Measurements from ENCODE around the gene DYNC1I1.

Gene DYNC1I1

GRCh38 chr7:96041171-96041570 is 268.8 kb downstream of the DYNC1I1 start:
- H3K9ac ChIP-seq (ENCODE audit: low read length in 5 of 5): no peak overlapping the region
- H3K27ac ChIP-seq (ENCODE audit: low read depth, low read length): no peak overlapping the region
- H3K27me3 ChIP-seq (ENCODE audit: control insufficient read depth in 5 of 5, insufficient read depth in 4 of 5, low read length in 5 of 5): no peaks in the 10 kb centered on the region
- no peak overlapping the region for H3K4me3 ChIP-seq (ENCODE audit: low read depth in 1 of 5, low read length in 5 of 5)
- no peaks in the 10 kb centered on the region for H3K36me3 ChIP-seq (ENCODE audit: control insufficient read depth in 5 of 5, insufficient read depth in 5 of 5, low read length in 5 of 5)
- H3K9me3 ChIP-seq (ENCODE audit: control insufficient read depth in 5 of 5, low read length in 5 of 5): no peaks in the 10 kb centered on the region
- no peaks in the 10 kb centered on the region for H3K4me1 ChIP-seq (ENCODE audit: control insufficient read depth in 5 of 5, insufficient read depth in 5 of 5, low read length in 5 of 5)

GRCh38 chr7:96045181-96045580 is 272.8 kb downstream of the DYNC1I1 start:
- Histone ChIP-seq H3K4me3 (ENCODE audit: low read depth in 1 of 5, low read length in 5 of 5) (no peak overlapping the region), H3K27me3 (ENCODE audit: control insufficient read depth in 5 of 5, insufficient read depth in 4 of 5, low read length in 5 of 5) (no peaks in the 10 kb centered on the region), H3K36me3 (ENCODE audit: control insufficient read depth in 5 of 5, insufficient read depth in 5 of 5, low read length in 5 of 5) (no peaks in the 10 kb centered on the region), H3K9ac (ENCODE audit: low read length in 5 of 5) (no peak overlapping the region), H3K9me3 (ENCODE audit: control insufficient read depth in 5 of 5, low read length in 5 of 5) (no peaks in the 10 kb centered on the region), H3K4me1 (ENCODE audit: control insufficient read depth in 5 of 5, insufficient read depth in 5 of 5, low read length in 5 of 5) (no peaks in the 10 kb centered on the region), H3K27ac (ENCODE audit: low read depth, low read length) (no peak overlapping the region)

GRCh38 chr7:96045919-96046318 is 273.6 kb downstream of the DYNC1I1 start:
- no peaks in the 10 kb centered on the region for H3K4me1 ChIP-seq (ENCODE audit: control insufficient read depth in 5 of 5, insufficient read depth in 5 of 5, low read length in 5 of 5)
- H3K36me3 ChIP-seq (ENCODE audit: control insufficient read depth in 5 of 5, insufficient read depth in 5 of 5, low read length in 5 of 5): no peaks in the 10 kb centered on the region
- no peak overlapping the region for H3K4me3 ChIP-seq (ENCODE audit: low read depth in 1 of 5, low read length in 5 of 5)
- H3K27me3 ChIP-seq (ENCODE audit: control insufficient read depth in 5 of 5, insufficient read depth in 4 of 5, low read length in 5 of 5): no peaks in the 10 kb centered on the region
- H3K27ac ChIP-seq (ENCODE audit: low read depth, low read length): no peak overlapping the region
- H3K9me3 ChIP-seq (ENCODE audit: control insufficient read depth in 5 of 5, low read length in 5 of 5): no peaks in the 10 kb centered on the region
- H3K9ac ChIP-seq (ENCODE audit: low read length in 5 of 5): no peak overlapping the region

- Histone ChIP-seq H3K4me1 (ENCODE audit: control insufficient read depth in 5 of 5, insufficient read depth in 5 of 5, low read length in 5 of 5) (no peaks in the 10 kb centered on the region), H3K9me3 (ENCODE audit: control insufficient read depth in 5 of 5, low read length in 5 of 5) (no peaks in the 10 kb centered on the region), H3K27me3 (ENCODE audit: control insufficient read depth in 5 of 5, insufficient read depth in 4 of 5, low read length in 5 of 5) (no peaks in the 10 kb centered on the region), H3K27ac (ENCODE audit: low read depth, low read length) (no peak overlapping the region), H3K4me3 (ENCODE audit: low read depth in 1 of 5, low read length in 5 of 5) (no peak overlapping the region), H3K36me3 (ENCODE audit: control insufficient read depth in 5 of 5, insufficient read depth in 5 of 5, low read length in 5 of 5) (no peaks in the 10 kb centered on the region), H3K9ac (ENCODE audit: low read length in 5 of 5) (no peak overlapping the region)
These were observed 279.9 kb downstream of the DYNC1I1 start for GRCh38 chr7:96052289-96052688.

- Histone ChIP-seq H3K9me3 (ENCODE audit: control insufficient read depth in 5 of 5, low read length in 5 of 5) (no peaks in the 10 kb centered on the region), H3K4me1 (ENCODE audit: control insufficient read depth in 5 of 5, insufficient read depth in 5 of 5, low read length in 5 of 5) (no peaks in the 10 kb centered on the region), H3K4me3 (ENCODE audit: low read depth in 1 of 5, low read length in 5 of 5) (no peak overlapping the region), H3K27me3 (ENCODE audit: control insufficient read depth in 5 of 5, insufficient read depth in 4 of 5, low read length in 5 of 5) (no peaks in the 10 kb centered on the region), H3K27ac (ENCODE audit: low read depth, low read length) (no peak overlapping the region), H3K9ac (ENCODE audit: low read length in 5 of 5) (no peak overlapping the region), H3K36me3 (ENCODE audit: control insufficient read depth in 5 of 5, insufficient read depth in 5 of 5, low read length in 5 of 5) (no peaks in the 10 kb centered on the region)
These were observed 280.6 kb downstream of the DYNC1I1 start for GRCh38 chr7:96052860-96053470.

GRCh38 chr7:96055717-96056116 is 283.4 kb downstream of the DYNC1I1 start:
- Histone ChIP-seq H3K27me3 (ENCODE audit: control insufficient read depth in 5 of 5, insufficient read depth in 4 of 5, low read length in 5 of 5) (no peaks in the 10 kb centered on the region), H3K36me3 (ENCODE audit: control insufficient read depth in 5 of 5, insufficient read depth in 5 of 5, low read length in 5 of 5) (no peaks in the 10 kb centered on the region), H3K9me3 (ENCODE audit: control insufficient read depth in 5 of 5, low read length in 5 of 5) (no peaks in the 10 kb centered on the region), H3K9ac (ENCODE audit: low read length in 5 of 5) (no peak overlapping the region), H3K4me1 (ENCODE audit: control insufficient read depth in 5 of 5, insufficient read depth in 5 of 5, low read length in 5 of 5) (no peaks in the 10 kb centered on the region), H3K27ac (ENCODE audit: low read depth, low read length) (no peak overlapping the region), H3K4me3 (ENCODE audit: low read depth in 1 of 5, low read length in 5 of 5) (no peak overlapping the region)

GRCh38 chr7:96059075-96059474 is 286.7 kb downstream of the DYNC1I1 start:
- peaks cover 0 to 3% (median 0%) of the 10 kb centered on the region in 5 donors for H3K4me1 ChIP-seq (ENCODE audit: control insufficient read depth in 5 of 5, insufficient read depth in 5 of 5, low read length in 5 of 5)
- H3K4me3 ChIP-seq (ENCODE audit: low read depth in 1 of 5, low read length in 5 of 5): no peak overlapping the region
- no peaks in the 10 kb centered on the region for H3K27me3 ChIP-seq (ENCODE audit: control insufficient read depth in 5 of 5, insufficient read depth in 4 of 5, low read length in 5 of 5)
- no peaks in the 10 kb centered on the region for H3K9me3 ChIP-seq (ENCODE audit: control insufficient read depth in 5 of 5, low read length in 5 of 5)
- H3K9ac ChIP-seq (ENCODE audit: low read length in 5 of 5): no peak overlapping the region
- no peak overlapping the region for H3K27ac ChIP-seq (ENCODE audit: low read depth, low read length)
- H3K36me3 ChIP-seq (ENCODE audit: control insufficient read depth in 5 of 5, insufficient read depth in 5 of 5, low read length in 5 of 5): no peaks in the 10 kb centered on the region

- H3K27me3 ChIP-seq (ENCODE audit: control insufficient read depth in 5 of 5, insufficient read depth in 4 of 5, low read length in 5 of 5): no peaks in the 10 kb centered on the region
- no peak overlapping the region for H3K27ac ChIP-seq (ENCODE audit: low read depth, low read length)
- H3K9ac ChIP-seq (ENCODE audit: low read length in 5 of 5): no peak overlapping the region
- peaks cover 0 to 3% (median 0%) of the 10 kb centered on the region in 5 donors for H3K4me1 ChIP-seq (ENCODE audit: control insufficient read depth in 5 of 5, insufficient read depth in 5 of 5, low read length in 5 of 5)
- peak overlapping the region in 1 of 5 donors; percentile 27 for H3K4me3 ChIP-seq (ENCODE audit: low read depth in 1 of 5, low read length in 5 of 5)
- no peaks in the 10 kb centered on the region for H3K36me3 ChIP-seq (ENCODE audit: control insufficient read depth in 5 of 5, insufficient read depth in 5 of 5, low read length in 5 of 5)
- no peaks in the 10 kb centered on the region for H3K9me3 ChIP-seq (ENCODE audit: control insufficient read depth in 5 of 5, low read length in 5 of 5)
These were observed 288.7 kb downstream of the DYNC1I1 start for GRCh38 chr7:96061009-96061408.

- H3K27me3 ChIP-seq (ENCODE audit: control insufficient read depth in 5 of 5, insufficient read depth in 4 of 5, low read length in 5 of 5): no peaks in the 10 kb centered on the region
- no peak overlapping the region for H3K9ac ChIP-seq (ENCODE audit: low read length in 5 of 5)
- no peaks in the 10 kb centered on the region for H3K36me3 ChIP-seq (ENCODE audit: control insufficient read depth in 5 of 5, insufficient read depth in 5 of 5, low read length in 5 of 5)
- H3K4me1 ChIP-seq (ENCODE audit: control insufficient read depth in 5 of 5, insufficient read depth in 5 of 5, low read length in 5 of 5): peaks cover 0 to 3% (median 0%) of the 10 kb centered on the region in 5 donors
- H3K4me3 ChIP-seq (ENCODE audit: low read depth in 1 of 5, low read length in 5 of 5): no peak overlapping the region
- H3K27ac ChIP-seq (ENCODE audit: low read depth, low read length): no peak overlapping the region
- H3K9me3 ChIP-seq (ENCODE audit: control insufficient read depth in 5 of 5, low read length in 5 of 5): no peaks in the 10 kb centered on the region
These were observed 289.5 kb downstream of the DYNC1I1 start for GRCh38 chr7:96061844-96062243.

- no peak overlapping the region for H3K9ac ChIP-seq (ENCODE audit: low read length in 5 of 5)
- no peak overlapping the region for H3K27ac ChIP-seq (ENCODE audit: low read depth, low read length)
- no peaks in the 10 kb centered on the region for H3K4me1 ChIP-seq (ENCODE audit: control insufficient read depth in 5 of 5, insufficient read depth in 5 of 5, low read length in 5 of 5)
- no peaks in the 10 kb centered on the region for H3K36me3 ChIP-seq (ENCODE audit: control insufficient read depth in 5 of 5, insufficient read depth in 5 of 5, low read length in 5 of 5)
- H3K9me3 ChIP-seq (ENCODE audit: control insufficient read depth in 5 of 5, low read length in 5 of 5): no peaks in the 10 kb centered on the region
- no peaks in the 10 kb centered on the region for H3K27me3 ChIP-seq (ENCODE audit: control insufficient read depth in 5 of 5, insufficient read depth in 4 of 5, low read length in 5 of 5)
- no peak overlapping the region for H3K4me3 ChIP-seq (ENCODE audit: low read depth in 1 of 5, low read length in 5 of 5)
These were observed 295.0 kb downstream of the DYNC1I1 start for GRCh38 chr7:96067321-96067720.

GRCh38 chr7:96069401-96069800 is 297.0 kb downstream of the DYNC1I1 start:
- H3K36me3 ChIP-seq (ENCODE audit: control insufficient read depth in 5 of 5, insufficient read depth in 5 of 5, low read length in 5 of 5): no peaks in the 10 kb centered on the region
- H3K9ac ChIP-seq (ENCODE audit: low read length in 5 of 5): no peak overlapping the region
- H3K9me3 ChIP-seq (ENCODE audit: control insufficient read depth in 5 of 5, low read length in 5 of 5): no peaks in the 10 kb centered on the region
- no peak overlapping the region for H3K4me3 ChIP-seq (ENCODE audit: low read depth in 1 of 5, low read length in 5 of 5)
- H3K27me3 ChIP-seq (ENCODE audit: control insufficient read depth in 5 of 5, insufficient read depth in 4 of 5, low read length in 5 of 5): no peaks in the 10 kb centered on the region
- no peaks in the 10 kb centered on the region for H3K4me1 ChIP-seq (ENCODE audit: control insufficient read depth in 5 of 5, insufficient read depth in 5 of 5, low read length in 5 of 5)
- H3K27ac ChIP-seq (ENCODE audit: low read depth, low read length): no peak overlapping the region
